ENCODE results near the gene MMGT1. TPM values are rescaled to one million over a fixed set of nuclear protein-coding genes. Genes with fewer than 3 reads are reported as not detected.

MMGT1 gene
- 10 to 100 TPM; 17.5 to 18.7 TPM for total RNA-seq

GRCh38 chrX:135973548-135974278 lies at the start of gene MMGT1:
Gene MMGT1 (minus strand): TSS chrX:135973988. CDS start chrX:135973675, 313 bp downstream.
- peak within 1 kb of the TSS; percentile 95 for H3K4me3 Mint-ChIP-seq
- peaks cover 16% of the 10 kb centered on the region for H3K4me1 Mint-ChIP-seq
- peak within 1 kb of the TSS; percentile 97 for H3K27ac Mint-ChIP-seq
- DNase-seq (peak; percentile 79), ATAC-seq (ENCODE audit: low read depth) (peak; percentile 89)
- H3K27me3 Mint-ChIP-seq = peaks cover 3% of the 10 kb centered on the region
- H3K9me3 Mint-ChIP-seq = no peaks in the 10 kb centered on the region
- peaks cover 3% of the 10 kb centered on the region for H3K36me3 Mint-ChIP-seq
- POLR2A ChIA-PET = interaction anchor here (1.0 to 2.5 kb wide), 3 partner anchors 11 to 454 kb away, joined by 3 to 15 read pairs (median 3); partner anchors contain the start of genes INTS6L and SLC9A6

DNA sequence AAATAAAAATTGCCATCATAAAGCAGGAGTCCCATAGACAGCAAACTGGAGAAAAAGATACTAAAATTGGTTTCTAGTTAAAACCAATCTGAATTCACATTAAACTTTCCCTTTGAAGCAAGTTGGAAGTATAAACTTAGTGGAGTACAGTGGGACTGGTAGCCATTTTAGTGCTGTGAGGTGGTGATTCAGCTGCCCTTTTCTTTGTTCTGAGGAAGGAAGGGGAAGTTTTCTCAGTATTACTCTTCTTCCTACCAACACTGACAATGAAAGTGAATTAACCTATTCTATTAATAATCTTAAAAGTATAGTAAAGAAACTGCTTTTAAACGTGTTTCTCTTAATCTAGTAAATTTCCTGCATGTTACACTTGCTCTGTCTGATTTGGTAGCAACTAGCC lies 48.1 kb upstream of the MMGT1 start:
- Mint-ChIP-seq H3K4me1 (peaks cover 4% of the 10 kb centered on the region), H3K9me3 (no peaks in the 10 kb centered on the region), H3K4me3 (no peak overlapping the region), H3K27ac (no peak overlapping the region), H3K36me3 (peaks cover 27% of the 10 kb centered on the region), H3K27me3 (no peaks in the 10 kb centered on the region)
- ATAC-seq (ENCODE audit: low read depth) (no peak), DNase-seq (no peak)
- POLR2A ChIA-PET = no interaction called here

- ATAC-seq (ENCODE audit: low read depth) (no peak), DNase-seq (no peak)
- no peak overlapping the region for H3K27ac Mint-ChIP-seq
- H3K27me3 Mint-ChIP-seq = no peaks in the 10 kb centered on the region
- peaks cover 28% of the 10 kb centered on the region for H3K36me3 Mint-ChIP-seq
- H3K4me3 Mint-ChIP-seq = no peak overlapping the region
- POLR2A ChIA-PET = no interaction called here
- no peaks in the 10 kb centered on the region for H3K9me3 Mint-ChIP-seq
- peaks cover 4% of the 10 kb centered on the region for H3K4me1 Mint-ChIP-seq
Observed at GRCh38 chrX:136021160-136021559, 47.4 kb upstream of the MMGT1 start.

DNA sequence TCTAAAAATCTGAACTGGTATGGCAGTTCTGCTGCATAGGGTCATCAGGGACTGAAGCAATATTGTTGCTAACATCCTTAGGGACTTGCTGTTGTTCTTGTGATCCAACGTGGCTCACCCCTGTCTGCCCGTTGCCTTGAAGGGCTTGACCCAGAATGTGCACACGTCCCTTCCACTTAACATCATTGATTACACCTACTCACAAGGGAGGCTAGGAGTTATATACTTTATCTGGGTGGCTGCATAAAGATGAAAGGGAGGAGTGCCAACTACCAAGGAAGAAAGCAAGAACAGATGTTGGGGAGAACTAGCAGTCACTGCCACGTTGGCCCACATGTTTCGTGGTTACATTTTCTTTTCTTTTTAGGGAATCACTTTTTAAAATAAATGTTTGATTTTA lies 45.4 kb upstream of the MMGT1 start:
- Mint-ChIP-seq H3K27ac (no peak overlapping the region), H3K27me3 (no peaks in the 10 kb centered on the region), H3K36me3 (peaks cover 31% of the 10 kb centered on the region), H3K4me3 (no peak overlapping the region), H3K4me1 (peaks cover 4% of the 10 kb centered on the region), H3K9me3 (no peaks in the 10 kb centered on the region)
- ATAC-seq (ENCODE audit: low read depth) = no peak
- POLR2A ChIA-PET = no interaction called here
- DNase-seq = no peak

DNA sequence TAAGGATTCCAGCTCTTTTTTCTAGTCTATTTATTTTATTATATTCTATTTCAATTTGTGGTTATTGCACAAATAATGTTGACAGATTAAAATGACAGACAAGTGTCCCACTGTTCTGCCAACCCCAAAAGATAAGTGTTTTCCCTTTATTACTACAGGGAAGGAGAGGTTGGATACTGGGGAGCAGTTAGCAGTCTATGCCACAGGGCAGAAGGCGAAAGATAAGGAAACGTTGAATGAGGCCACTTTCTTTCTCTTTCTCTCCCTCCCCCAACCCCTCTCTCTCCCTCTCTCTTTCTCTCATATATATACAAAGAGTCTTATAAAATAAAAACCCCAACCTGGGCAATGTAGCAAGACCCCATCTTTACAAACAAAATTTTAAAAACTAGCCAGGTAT lies 43.1 kb upstream of the MMGT1 start:
- peaks cover 29% of the 10 kb centered on the region for H3K36me3 Mint-ChIP-seq
- H3K27ac Mint-ChIP-seq = no peak overlapping the region
- no peak for ATAC-seq (ENCODE audit: low read depth)
- no peaks in the 10 kb centered on the region for H3K9me3 Mint-ChIP-seq
- H3K4me3 Mint-ChIP-seq = no peak overlapping the region
- no peaks in the 10 kb centered on the region for H3K27me3 Mint-ChIP-seq
- H3K4me1 Mint-ChIP-seq = peaks cover 4% of the 10 kb centered on the region
- POLR2A ChIA-PET = no interaction called here
- no peak for DNase-seq

DNA sequence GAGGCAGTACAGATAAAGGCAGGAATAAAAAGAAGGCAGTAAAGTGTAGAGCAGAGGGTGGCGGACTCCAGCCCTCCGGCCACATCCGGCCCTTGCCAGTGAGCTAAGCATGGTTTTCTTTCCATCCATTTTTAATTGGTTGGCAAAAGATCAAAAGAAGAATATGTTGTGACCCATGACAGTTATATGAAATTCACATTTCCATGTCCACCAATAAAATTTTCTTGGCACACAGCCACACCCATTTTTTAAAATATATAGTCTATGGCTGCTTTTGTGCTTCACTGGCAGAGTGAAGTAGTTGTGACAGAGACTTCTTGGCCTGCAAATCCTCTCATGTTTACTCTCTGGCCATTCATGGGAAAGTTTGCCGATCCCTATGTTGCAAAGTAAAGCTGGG lies 41.2 kb upstream of the MMGT1 start:
- H3K4me3 Mint-ChIP-seq = no peak overlapping the region
- no peaks in the 10 kb centered on the region for H3K27me3 Mint-ChIP-seq
- no peaks in the 10 kb centered on the region for H3K9me3 Mint-ChIP-seq
- DNase-seq (no peak), ATAC-seq (ENCODE audit: low read depth) (no peak)
- peaks cover 20% of the 10 kb centered on the region for H3K36me3 Mint-ChIP-seq
- no peaks in the 10 kb centered on the region for H3K4me1 Mint-ChIP-seq
- no peak overlapping the region for H3K27ac Mint-ChIP-seq
- POLR2A ChIA-PET = no interaction called here

GRCh38 chrX:135988245-135988644 lies 14.5 kb upstream of the MMGT1 start:
- ATAC-seq (ENCODE audit: low read depth) (no peak), DNase-seq (no peak)
- H3K9me3 Mint-ChIP-seq = no peaks in the 10 kb centered on the region
- H3K27ac Mint-ChIP-seq = no peak overlapping the region
- POLR2A ChIA-PET = no interaction called here
- no peak overlapping the region for H3K4me3 Mint-ChIP-seq
- no peaks in the 10 kb centered on the region for H3K27me3 Mint-ChIP-seq
- H3K36me3 Mint-ChIP-seq = peaks cover 12% of the 10 kb centered on the region
- peaks cover 29% of the 10 kb centered on the region for H3K4me1 Mint-ChIP-seq

DNA sequence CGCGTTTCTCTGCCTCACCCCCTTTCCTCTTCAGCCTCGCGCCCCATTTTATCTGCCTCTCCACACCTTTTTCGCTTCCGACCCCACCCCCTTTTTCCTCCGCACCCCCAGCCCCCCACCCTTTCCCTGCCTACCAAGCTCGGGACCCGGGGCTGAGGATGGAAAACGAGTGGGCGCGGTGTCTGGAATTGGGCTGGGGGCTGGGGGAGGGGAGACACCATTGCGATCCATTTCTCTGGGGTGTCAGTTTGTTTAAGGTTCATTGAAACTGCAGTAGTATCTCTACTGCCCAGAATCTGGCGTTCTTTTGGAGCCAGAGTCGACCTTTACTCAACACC lies 12.2 kb upstream of the MMGT1 start:
- H3K27ac Mint-ChIP-seq = peak overlapping the region; percentile 91
- no peak for DNase-seq
- ATAC-seq (ENCODE audit: low read depth) = no peak
- peak overlapping the region; percentile 98 for H3K4me3 Mint-ChIP-seq
- H3K27me3 Mint-ChIP-seq = no peaks in the 10 kb centered on the region
- no peaks in the 10 kb centered on the region for H3K9me3 Mint-ChIP-seq
- peaks cover 5% of the 10 kb centered on the region for H3K36me3 Mint-ChIP-seq
- peaks cover 38% of the 10 kb centered on the region for H3K4me1 Mint-ChIP-seq
- POLR2A ChIA-PET = no interaction called here

- Mint-ChIP-seq H3K9me3 (no peaks in the 10 kb centered on the region), H3K4me3 (peak within 1 kb of the TSS; percentile 98), H3K27ac (peak within 1 kb of the TSS; percentile 91), H3K36me3 (peaks cover 2% of the 10 kb centered on the region), H3K27me3 (no peaks in the 10 kb centered on the region), H3K4me1 (peaks cover 39% of the 10 kb centered on the region)
- DNase-seq = peak; percentile 76
- peak; percentile 84 for ATAC-seq (ENCODE audit: low read depth)
- POLR2A ChIA-PET = interaction anchor here (0.6 to 2.2 kb wide), 2 partner anchors 11 to 239 kb away, joined by 6 to 15 read pairs; partner anchors contain the start of gene MMGT1
Observed at GRCh38 chrX:135985157-135985972, 11.6 kb upstream of the MMGT1 start, which contains the start of gene SLC9A6. Gene SLC9A6 (plus strand): TSS chrX:135985435. CDS start chrX:135985659, 224 bp downstream.

- DNase-seq (no peak), ATAC-seq (ENCODE audit: low read depth) (peak; percentile 31)
- peaks cover 2% of the 10 kb centered on the region for H3K36me3 Mint-ChIP-seq
- H3K27ac Mint-ChIP-seq = peak overlapping the region; percentile 89
- peak overlapping the region; percentile 98 for H3K4me3 Mint-ChIP-seq
- H3K4me1 Mint-ChIP-seq = peaks cover 39% of the 10 kb centered on the region
- POLR2A ChIA-PET = interaction anchor here (0.6 to 2.2 kb wide), 2 partner anchors 11 to 240 kb away, joined by 6 to 15 read pairs; partner anchors contain the start of gene MMGT1
- H3K9me3 Mint-ChIP-seq = no peaks in the 10 kb centered on the region
- H3K27me3 Mint-ChIP-seq = no peaks in the 10 kb centered on the region
Observed at GRCh38 chrX:135984791-135985156, 11.0 kb upstream of the MMGT1 start.

- peak overlapping the region; percentile 89 for H3K27ac Mint-ChIP-seq
- no peak for ATAC-seq (ENCODE audit: low read depth)
- POLR2A ChIA-PET = interaction anchor here (2.2 kb wide), 1 partner anchor 10 kb away, joined by 15 read pairs; the partner anchor contains the start of gene MMGT1
- H3K4me1 Mint-ChIP-seq = peaks cover 37% of the 10 kb centered on the region
- no peak for DNase-seq
- H3K4me3 Mint-ChIP-seq = peak overlapping the region; percentile 98
- no peaks in the 10 kb centered on the region for H3K27me3 Mint-ChIP-seq
- no peaks in the 10 kb centered on the region for H3K36me3 Mint-ChIP-seq
- no peaks in the 10 kb centered on the region for H3K9me3 Mint-ChIP-seq
Observed at GRCh38 chrX:135984256-135984655, 10.5 kb upstream of the MMGT1 start.

- H3K4me1 Mint-ChIP-seq = peaks cover 35% of the 10 kb centered on the region
- no peaks in the 10 kb centered on the region for H3K9me3 Mint-ChIP-seq
- POLR2A ChIA-PET = no interaction called here
- H3K27ac Mint-ChIP-seq = peak overlapping the region; percentile 89
- DNase-seq (no peak), ATAC-seq (ENCODE audit: low read depth) (no peak)
- H3K4me3 Mint-ChIP-seq = peak overlapping the region; percentile 98
- peaks cover 4% of the 10 kb centered on the region for H3K27me3 Mint-ChIP-seq
- peaks cover 3% of the 10 kb centered on the region for H3K36me3 Mint-ChIP-seq
Observed at GRCh38 chrX:135982860-135983259, 9.1 kb upstream of the MMGT1 start.

DNA sequence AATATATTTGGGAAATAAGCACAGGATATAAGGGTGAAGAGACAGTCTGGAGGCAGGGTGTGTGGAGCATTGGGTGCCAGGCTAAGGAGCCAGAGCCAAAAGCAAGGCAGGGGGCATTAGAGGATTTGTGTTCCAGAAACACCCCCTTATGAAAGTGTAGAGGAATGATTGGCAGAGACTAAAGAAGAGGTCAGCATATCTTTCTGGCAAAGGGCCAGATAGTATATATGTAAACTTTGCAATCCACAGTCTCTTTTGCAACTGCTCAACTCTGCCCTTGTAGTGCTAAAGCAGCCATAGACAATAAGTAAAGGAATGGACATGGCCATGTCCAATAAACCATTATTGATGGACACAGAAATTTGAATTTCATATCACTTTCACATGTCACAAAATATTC lies 7.9 kb upstream of the MMGT1 start:
- peaks cover 5% of the 10 kb centered on the region for H3K27me3 Mint-ChIP-seq
- DNase-seq = no peak
- peaks cover 30% of the 10 kb centered on the region for H3K4me1 Mint-ChIP-seq
- H3K9me3 Mint-ChIP-seq = no peaks in the 10 kb centered on the region
- ATAC-seq (ENCODE audit: low read depth) = no peak
- no peak overlapping the region for H3K4me3 Mint-ChIP-seq
- H3K36me3 Mint-ChIP-seq = peaks cover 3% of the 10 kb centered on the region
- POLR2A ChIA-PET = no interaction called here
- H3K27ac Mint-ChIP-seq = no peak overlapping the region

DNA sequence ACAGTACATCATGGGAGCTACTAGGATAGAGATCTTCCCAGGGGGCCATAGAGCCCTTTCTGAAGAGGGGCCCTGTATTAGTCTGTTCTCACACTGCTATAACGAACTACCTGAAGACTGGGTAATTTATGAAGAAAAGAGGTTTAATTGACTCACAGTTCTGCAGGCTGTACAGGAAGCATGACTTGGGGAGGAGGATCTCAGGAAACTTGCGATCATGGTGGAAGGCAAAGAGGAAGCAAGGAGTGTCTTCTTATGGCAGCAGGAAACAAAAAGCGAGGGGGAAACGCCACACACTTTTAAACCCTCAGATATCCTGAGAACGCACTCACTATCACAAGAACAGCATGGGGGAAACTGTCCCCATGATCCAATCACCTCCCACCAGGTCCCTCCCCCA lies 7.2 kb upstream of the MMGT1 start:
- H3K36me3 Mint-ChIP-seq = peaks cover 3% of the 10 kb centered on the region
- no peak overlapping the region for H3K27ac Mint-ChIP-seq
- peaks cover 6% of the 10 kb centered on the region for H3K27me3 Mint-ChIP-seq
- DNase-seq (no peak), ATAC-seq (ENCODE audit: low read depth) (no peak)
- peaks cover 29% of the 10 kb centered on the region for H3K4me1 Mint-ChIP-seq
- POLR2A ChIA-PET = no interaction called here
- no peaks in the 10 kb centered on the region for H3K9me3 Mint-ChIP-seq
- H3K4me3 Mint-ChIP-seq = no peak overlapping the region
